Astrocyte (in vitro differentiated cells and primary cell): ENCODE data around the gene PCSK7.

Source experiments
- EZH2 ChIP-seq: IDR thresholded peaks from 2 replicates; pipeline ENCODE4 v1.6.1; 2012; ENCODE audit warnings: mild to moderate bottlenecking, low read length, inconsistent platforms; ENCODE audit not compliant: insufficient read depth
- TF ChIP-seq, protein P1 (sequence below): IDR thresholded peaks from 2 replicates; pipeline ENCODE4 v1.5.1; 2011; ENCODE audit warnings: low read depth, mild to moderate bottlenecking, inconsistent platforms, low read length, moderate library complexity; ENCODE audit not compliant: insufficient read depth

DNA sequence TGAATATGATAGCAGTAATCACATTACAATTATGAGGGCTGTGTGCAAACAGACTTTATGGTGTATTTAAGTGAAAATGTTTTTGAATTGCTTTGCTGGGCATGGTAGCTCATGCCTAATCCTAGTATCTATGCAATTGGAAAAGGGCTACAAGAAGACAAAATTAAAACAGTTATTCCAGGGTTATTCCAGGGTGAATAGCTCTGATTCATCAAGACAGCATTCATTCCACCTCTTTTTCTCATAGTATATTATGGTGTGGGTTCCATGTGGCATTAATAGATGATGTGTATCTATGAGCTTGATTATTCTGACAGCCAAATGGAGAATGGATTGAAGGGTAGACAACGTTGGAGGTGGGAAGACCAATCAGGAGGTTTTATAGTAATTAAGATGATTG lies 65.4 kb downstream of the PCSK7 start:
- TF ChIP-seq, protein P1, sequence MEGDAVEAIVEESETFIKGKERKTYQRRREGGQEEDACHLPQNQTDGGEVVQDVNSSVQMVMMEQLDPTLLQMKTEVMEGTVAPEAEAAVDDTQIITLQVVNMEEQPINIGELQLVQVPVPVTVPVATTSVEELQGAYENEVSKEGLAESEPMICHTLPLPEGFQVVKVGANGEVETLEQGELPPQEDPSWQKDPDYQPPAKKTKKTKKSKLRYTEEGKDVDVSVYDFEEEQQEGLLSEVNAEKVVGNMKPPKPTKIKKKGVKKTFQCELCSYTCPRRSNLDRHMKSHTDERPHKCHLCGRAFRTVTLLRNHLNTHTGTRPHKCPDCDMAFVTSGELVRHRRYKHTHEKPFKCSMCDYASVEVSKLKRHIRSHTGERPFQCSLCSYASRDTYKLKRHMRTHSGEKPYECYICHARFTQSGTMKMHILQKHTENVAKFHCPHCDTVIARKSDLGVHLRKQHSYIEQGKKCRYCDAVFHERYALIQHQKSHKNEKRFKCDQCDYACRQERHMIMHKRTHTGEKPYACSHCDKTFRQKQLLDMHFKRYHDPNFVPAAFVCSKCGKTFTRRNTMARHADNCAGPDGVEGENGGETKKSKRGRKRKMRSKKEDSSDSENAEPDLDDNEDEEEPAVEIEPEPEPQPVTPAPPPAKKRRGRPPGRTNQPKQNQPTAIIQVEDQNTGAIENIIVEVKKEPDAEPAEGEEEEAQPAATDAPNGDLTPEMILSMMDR, result no peak
- TF ChIP-seq EZH2, result no peak
